Germinal center (tissue), 1 donor: Measurements from ENCODE around the gene SLIRP.
"Not testable (repeated sequence)": the region's sequence is repeated elsewhere in the genome, so short reads cannot be mapped to it uniquely, and the experiment has no call there.

ENCODE experiments used
- DNase-seq: peaks from one replicate; pipeline ENCODE4 v3.0.0; 2012; ENCODE audit warnings: mixed read lengths, low spot score

The SLIRP gene

DNA sequence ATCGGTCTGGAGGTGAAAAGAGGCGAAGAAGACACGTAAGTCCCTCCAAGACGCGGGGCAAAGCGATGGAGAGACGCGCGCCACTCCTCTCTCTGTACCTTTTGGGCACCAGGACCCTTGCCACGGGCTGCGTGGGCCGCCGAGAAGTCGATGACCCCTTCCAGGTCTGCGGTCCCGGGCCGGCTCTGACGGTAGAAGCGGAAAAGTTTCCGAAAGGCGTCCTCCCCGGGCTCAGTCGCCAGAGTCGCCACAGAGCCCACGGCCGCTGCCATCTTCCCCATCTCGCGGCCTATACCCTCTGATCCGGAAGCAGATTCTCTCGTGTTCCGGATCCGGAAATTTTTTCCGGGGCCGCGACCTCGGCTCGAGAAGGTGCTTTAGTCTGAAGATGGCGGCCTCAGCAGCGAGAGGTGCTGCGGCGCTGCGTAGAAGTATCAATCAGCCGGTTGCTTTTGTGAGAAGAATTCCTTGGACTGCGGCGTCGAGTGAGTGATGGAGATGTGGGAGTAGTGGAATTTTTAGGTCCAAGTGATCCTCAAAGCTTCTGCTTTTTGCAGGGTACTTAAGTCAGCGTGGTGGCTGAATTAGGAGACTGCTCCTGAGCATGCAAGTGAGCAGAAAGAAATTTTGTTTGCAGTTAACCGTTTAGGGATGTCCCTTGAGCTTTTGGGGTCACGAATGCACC is at the start of gene SLIRP, which contains the start of gene ALKBH1:
Gene SLIRP, plus strand, starts transcription at position 380 of the 685 bp plus-strand sequence. Its CDS starts 9 bp downstream, at position 389.
Gene ALKBH1, minus strand, starts transcription at position 300 of the 685 bp plus-strand sequence. Its CDS starts 19 bp downstream, at position 281.
- DNase-seq = peak; percentile 91

DNA sequence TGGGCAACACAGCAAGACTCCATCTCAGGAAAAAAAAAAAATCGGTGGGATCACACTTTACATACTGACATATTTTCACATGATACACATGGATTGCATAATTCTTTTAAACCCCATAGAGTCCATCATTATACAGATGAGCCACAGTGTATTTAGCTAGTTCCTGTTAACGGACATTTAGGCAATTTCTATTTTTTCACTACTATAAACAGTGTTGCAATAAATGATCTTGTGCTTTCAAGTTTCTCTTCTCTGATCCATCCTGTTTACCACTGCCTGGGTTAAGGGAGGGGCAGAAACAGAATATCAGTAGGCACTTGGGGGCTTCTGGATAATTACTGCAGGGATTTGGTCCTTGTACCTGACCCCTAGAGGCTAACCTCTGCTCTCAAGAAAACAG is 48.1 kb upstream of the SLIRP start:
- no peak for DNase-seq

DNA sequence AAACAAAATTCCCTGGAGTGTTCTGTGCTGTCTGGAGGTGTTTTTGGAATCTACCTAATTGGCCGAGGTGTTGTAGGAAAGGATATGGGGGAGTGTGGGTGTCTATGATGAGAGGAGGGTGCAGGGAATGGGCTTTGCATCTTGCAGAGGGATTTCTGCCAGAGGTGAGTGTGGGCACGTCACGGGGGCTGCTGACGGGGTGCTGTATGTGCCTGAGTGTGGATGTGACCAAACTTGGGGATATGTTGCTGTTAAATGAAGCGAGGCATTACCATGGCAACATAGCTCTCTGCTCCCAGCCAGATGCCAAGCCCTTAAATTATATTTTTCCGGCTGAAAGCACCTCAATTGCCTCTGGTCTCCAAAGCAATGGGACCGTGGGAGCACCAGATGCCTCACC is 47.1 kb upstream of the SLIRP start:
- DNase-seq = no peak

DNA sequence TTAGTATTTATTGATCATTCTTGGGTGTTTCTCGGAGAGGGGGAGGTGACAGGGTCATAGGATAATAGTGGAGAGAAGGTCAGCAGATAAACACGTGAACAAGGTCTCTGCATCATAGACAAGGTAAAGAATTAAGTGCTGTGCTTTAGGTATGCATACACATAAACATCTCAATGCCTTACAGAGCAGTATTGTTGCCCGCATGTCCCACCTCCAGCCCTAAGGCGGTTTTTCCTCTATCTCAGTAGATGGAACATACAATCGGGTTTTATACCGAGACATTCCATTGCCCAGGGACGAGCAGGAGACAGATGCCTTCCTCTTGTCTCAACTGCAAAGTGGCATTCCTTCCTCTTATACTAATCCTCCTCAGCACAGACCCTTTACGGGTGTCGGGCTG is 46.3 kb upstream of the SLIRP start:
- not testable (repeated sequence) for DNase-seq

DNA sequence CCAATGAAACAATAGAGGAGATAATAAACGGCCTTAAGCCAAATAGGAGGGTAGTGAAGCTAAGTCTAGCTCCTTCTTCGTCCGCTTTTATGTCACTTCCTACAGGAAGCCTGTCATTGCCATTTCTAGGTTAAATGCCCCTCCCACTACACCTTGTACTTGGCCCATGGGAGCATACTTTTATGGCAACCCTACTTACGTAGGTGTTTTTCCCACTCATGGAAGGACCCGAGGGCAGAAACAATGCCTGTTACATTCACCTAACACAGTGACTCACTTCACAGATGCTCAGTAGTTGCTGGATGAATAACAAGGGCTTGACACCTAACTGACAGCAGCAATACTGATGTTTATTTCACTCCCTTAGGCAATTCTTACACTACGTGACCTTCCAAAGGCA is 44.6 kb upstream of the SLIRP start:
- no peak for DNase-seq

DNA sequence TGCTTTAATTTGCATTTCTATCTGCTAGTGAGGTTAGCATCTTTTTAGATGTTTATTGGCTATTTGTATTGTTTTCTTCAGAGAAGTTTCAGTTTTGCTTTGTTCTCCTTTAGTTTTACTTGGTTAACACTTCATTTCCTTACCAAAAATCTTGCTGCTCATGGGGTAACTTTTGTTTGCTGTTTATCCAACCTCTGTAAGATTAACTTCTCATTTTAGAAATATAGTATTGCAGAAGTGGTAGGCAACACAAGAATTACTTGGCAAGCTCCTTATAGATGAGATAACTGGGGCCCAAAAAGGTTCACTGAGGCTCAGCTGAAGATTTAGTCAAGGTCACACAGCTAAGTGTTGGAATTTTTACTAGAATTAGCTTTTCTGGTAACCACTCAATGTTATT is 40.6 kb upstream of the SLIRP start:
- no peak for DNase-seq

DNA sequence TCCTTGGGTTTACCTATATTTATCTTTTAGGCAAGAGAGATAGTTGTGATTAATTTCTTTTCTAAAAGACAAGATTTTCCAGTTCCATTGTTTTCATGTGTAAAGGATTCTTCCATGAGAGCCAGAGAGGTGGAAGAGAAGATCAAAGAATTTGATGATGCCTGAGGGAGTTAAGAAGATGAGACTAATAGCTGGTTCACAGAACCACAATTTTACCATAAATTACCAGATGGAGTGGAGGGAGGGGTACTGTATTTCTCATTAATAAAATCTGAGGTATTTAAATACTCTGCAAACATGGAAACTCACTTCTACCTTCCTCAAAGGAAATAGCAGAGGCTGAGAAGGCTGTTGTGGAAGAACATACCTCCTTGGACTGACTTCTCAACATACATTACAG is 34.7 kb upstream of the SLIRP start:
- no peak for DNase-seq

DNA sequence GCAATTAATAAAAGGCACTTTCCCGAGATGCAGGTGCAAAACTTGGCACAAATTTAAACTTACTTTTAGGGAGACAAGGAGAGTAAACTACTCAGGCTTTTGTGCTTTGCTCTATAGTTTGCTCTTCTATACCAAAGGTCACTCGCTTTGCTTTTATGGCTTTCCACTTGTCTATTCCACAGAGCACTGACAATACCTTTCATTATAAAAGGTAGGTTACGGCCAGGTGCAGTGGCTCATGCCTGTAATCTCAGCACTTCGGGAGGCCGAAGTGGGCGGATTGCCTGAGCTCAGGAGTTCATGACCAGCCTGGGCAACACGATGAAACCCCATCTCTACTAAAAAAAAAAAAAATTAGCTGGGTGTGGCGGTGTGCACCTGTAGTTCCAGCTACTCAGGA is 33.0 kb upstream of the SLIRP start:
- no peak for DNase-seq

DNA sequence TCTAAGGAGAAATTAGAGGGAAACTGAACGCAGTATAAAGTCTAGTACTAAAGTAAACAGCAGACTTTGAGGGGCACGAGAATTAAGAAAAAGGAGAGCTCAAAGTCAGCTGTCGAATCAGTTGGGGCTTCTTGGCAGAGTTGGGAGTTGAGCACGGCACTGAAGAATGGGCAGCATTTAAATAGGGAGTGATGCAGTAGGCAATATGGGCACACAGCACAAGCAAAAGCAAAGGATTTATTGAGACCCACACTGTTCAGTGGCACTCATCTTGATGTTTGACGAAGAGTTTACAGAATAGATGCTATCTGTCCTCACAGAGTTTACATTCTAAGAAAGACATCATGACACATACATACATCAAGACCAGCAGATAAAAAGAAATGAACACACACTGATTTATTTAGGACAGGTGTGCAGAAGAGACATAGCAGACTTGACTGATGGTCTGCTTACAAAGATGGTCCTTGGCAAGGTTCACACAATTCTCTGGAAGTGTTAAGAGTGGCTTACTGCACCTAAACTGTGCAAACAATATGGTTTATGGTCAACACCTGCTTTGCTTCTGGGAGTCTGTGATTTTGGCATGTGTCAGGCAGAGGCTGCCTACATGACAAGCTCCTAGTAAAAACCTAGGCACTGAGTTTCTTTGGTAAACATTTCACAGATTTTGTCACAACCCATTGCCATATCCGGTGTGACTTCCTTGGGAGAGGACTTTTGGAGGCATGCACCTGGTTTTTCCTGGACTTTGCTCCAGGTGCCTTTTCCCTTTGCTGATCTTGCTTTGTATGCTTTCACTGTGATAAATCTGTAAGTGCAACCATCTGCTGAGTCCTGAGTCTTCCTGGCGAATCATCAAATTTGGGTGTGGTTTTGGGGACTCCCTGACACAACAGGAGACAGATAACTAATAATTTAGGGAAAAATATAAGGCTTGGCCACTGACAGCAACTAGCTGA is 26.4 kb upstream of the SLIRP start:
- no peak for DNase-seq

DNA sequence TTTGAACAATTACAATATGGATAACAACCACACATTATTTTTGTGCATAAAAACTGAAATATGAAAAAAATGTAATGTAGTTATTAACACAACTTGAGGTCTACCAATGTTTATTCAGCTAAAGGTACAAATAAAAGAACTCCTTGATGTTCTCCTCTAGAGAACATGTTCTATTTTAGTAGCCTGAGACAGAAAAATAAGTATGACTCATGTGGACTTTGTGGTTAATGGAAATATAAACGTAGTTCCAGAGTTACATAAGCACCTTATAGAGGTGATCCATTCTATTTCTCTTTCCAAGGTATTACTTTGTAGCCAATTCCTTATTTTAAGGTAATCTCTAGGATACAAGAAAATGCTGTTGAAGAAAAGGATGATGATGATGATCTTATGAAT is 25.7 kb upstream of the SLIRP start:
- DNase-seq = no peak

DNA sequence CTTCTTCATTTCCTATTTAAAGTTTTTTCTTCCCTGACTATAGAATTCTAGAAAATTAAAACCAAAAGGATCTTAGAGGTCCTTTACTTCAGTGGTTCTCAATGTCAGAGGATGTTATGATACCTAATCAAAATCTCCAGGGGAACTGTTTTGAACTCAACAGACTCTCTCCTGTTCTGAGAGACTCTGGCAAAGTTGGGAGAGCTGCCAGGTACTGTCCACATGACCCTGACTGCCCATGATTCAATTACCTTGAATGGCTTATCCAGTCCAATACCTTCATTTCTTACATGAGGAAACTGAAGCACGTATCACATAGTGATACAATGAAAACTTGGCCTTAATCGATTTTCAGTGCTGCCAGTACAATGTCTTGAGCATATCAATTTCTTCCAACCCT is 16.6 kb upstream of the SLIRP start:
- no peak for DNase-seq

DNA sequence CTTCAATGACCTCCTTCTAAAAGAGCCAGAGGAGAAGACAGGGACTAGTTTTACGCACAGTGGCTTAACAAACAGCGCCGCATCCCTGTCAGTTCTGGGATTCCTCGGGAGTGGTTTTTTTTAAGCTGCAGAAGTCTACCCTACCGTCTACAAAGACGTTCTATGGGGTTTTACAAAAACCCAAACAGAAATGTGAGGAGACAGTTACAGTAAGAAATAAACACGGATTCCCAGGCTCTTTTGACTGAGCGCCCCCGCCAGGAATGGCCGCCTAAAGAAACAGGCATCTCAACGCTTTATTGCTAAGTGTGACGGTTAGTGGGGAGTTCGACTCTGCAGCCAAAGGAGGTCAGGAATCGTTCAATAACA is 564 bp upstream of the SLIRP start:
- no peak for DNase-seq

DNA sequence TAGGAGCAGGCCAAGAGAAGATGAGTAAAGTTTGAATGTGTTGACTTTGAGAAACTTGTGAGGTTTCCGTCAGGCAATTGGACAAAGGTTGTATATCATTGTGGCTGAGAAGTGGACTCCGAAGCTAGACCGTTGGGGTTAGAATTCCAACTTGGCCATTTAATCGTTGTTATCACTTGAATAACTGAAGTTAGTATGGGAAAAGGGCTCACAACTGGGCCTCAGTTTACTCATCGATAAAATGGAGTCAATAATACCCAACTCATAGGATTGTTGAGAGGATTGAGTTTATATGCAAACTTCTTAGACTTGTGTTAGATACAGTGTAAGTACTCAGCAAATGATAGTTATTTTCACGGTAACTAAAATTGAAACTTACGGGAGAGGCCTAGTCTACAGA is 846 bp downstream of the SLIRP start:
- no peak for DNase-seq

DNA sequence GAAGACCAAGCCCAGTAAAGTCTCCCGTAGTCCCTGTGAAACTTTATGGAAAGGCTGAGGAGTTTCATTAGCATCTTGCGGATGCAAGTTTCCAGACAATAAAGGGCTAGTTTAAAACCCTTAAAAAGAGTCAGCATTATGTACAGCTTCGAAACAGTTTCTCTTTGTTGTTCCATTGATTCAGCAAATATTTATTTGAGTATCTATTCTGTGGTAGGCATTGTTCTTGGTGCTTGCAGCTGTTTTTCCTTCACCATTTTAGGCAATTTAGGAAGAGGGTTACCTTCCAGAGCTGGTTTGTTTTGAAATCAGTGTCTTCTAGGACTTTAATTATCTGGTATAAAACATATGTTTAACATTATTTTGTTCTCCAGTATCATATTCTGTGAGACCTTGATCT is 1.5 kb downstream of the SLIRP start:
- no peak for DNase-seq

DNA sequence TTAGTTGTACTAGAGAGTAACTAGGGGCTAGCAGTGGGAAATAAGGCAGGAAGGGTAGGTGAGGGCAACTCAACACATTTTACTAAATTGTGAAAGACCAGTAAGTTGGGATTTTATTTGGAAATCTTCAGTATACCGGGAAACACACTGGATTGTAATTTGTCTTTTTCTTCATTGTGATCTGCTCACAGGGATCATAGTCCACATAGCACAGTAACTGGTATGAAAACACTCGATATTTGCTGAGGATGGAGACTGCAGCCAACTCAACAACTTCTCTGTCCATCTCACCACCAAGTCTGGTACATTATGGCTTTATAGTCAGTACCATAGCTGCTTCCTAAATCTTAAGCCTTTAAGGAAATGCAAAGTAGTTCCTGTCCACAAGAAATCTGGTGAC is 2.5 kb downstream of the SLIRP start:
- DNase-seq = no peak

DNA sequence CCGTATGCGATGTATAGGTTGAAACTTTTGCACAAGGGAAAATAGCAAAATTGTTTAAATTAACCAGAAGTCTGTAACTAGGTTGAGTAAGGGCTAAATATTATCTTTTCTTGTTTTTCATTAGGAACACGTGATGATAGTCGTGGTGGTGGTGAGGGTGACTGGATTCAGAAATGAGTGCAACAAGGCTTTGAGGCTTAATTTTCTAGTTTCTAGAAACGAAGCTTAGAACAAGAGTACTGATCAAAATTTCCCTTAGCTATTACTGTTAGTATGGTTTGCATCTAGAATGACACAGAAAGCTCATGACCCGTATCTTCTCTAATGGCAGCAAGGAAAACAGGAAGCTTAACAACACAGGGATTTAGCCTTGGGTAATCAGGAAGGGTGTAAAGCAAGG is 7.0 kb downstream of the SLIRP start:
- DNase-seq = no peak

DNA sequence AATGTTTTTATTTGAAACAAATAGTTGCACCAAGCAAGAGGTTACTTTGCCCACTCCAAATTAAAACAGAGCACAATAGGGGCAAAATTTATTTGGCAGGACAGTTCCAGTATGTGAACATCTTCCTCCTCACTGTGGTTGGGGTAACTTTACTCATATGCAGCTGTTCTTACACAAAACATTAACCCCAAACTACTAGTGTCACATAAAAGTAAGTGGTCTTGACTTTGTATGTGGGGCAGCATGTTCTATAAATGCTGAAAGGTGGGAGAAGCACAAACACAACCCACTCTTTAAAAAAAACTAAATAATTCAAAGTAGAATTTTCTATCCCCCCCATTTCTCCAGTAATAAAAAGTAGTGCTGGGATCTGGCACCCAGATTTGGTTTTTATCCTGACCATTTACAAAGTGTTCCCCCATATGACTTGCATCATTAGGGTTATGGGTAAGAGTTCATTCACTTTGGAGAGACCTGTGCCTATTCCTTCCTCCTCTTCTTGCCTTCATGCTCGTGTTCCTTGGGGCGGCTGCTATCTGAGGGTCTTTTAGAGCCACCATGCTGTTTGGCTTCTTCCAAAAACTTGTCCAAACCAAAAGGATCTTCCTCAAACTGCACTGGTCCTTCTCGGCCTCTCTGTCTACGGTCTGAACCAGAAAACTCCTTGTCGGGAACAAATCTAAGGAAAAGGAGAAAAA is 9.9 kb downstream of the SLIRP start:
- DNase-seq = no peak

DNA sequence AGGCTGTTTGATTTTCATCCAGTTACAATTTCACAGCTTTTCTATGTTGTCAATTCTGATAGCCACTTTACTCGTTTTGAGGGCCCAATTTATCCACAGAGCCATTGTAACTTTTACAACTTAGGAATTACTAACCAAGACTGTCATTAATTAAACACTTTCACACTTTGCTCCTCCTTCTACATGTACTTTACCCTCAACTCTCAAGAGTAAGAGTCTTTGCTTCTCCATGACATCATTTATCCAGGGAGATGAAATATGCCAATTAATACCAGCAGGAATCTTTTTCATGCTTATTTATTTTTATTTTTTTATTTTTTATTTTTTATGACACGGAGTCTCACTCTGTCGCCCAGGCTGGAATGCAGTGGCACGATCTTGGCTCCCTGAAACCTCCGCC is 13.5 kb downstream of the SLIRP start:
- no peak for DNase-seq

DNA sequence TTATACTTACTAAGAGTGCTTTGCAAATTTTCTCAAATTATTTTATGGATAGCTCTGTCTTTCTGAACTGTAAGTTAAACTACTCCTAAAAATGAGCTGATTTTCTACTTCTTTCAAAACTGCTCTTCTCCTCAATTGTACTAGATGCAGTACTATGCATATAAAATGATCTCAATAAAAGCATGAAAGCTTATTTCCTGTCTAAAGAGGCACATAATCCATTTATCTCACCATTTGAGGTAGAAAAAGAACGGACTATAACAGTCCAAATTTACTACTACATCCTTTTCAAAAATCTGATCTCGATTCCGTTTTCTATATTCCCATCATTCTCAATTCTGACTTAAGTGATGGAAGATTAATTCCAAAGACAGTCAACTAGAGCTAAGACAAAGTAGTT is 14.4 kb downstream of the SLIRP start:
- no peak for DNase-seq

DNA sequence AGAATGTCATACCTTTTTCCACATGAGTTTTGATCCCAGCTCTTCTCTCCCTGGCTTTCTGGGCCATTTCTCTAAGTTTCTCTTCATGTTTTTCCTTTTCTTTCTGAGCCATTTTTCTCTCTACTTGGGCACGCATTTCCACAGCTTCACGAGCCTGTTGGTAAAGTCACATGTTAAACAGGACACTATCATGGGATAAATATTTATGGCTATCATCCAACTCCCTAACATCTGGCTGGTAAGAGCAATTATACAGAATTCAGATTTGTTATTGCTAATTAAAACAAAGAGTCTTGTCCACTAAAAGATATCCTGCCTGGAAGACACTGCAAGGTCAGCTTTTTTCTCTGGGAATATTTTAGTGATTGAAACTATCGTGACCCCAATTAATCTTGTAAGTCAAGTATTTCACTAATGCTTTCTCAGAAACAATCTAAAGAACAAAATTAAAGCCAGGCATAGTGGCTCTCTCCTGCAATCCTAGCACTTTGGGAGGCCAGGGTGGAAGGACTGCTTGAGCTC is 23.1 kb downstream of the SLIRP start:
- DNase-seq = no peak

DNA sequence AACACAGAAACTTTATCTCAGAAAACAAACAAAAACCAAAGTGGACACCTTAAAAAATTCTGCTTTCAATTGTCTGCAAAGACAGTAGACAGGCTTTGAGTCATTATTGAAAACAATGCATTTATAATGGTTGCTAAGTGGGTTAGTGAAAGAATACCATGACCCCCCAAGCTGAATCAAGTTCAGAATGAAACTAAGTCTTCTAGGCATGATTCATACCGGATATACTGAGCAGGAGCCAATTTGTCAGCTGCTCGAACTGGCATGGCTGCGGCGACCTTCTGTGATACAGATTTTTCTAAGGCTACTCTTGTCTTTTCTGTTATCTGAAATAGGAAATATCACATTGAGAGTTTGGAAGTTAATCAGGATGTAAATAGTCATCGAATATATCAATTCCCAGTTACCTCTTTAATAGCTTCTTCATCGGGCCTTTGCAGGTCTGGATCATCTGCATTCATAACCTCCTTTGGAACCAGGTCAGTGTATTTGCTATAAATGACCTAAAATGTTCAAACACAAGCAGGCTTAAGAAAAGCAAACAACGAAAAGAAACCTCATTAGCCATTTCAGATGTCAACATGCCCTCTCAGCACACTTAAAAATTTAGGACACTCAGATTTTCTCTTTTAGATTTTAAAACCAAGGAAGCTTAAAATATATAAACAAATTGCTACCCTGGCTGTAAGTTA is 30.8 kb downstream of the SLIRP start:
- no peak for DNase-seq

DNA sequence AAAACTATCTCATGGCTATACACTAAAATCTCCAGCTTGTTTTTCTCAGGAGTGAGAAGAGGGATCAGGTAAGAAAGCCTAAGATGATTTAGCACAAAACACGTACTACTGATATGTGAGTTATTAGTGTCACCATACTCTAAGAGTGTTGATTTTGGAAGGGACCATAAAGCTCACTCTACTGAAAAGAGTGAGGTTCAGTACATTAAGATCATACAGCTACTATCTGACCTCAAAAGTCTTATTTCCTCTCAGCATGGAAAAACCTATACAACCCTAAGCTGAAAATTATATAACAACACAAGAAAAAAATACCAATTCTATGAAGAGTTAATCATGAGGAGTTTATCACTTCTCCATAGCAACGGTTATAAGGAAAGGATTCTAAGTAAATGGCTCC is 33.5 kb downstream of the SLIRP start:
- DNase-seq = no peak
